Activated naive CD4-positive, alpha-beta T cell treated with anti-CD3 and anti-CD28 coated beads, Interleukin-2, amount 50 U/mL, for 24 hours (primary cell): ENCODE measurements around the gene RGL2.
A peak's percentile ranks its signal among the peaks of the same experiment; 100 is the strongest.
"Not testable (repeated sequence)": the region's sequence is repeated elsewhere in the genome, so short reads cannot be mapped to it uniquely, and the experiment has no call there.

Source experiments
- H3K27ac Mint-ChIP-seq: one replicate; pipeline ENCODE4 v1.8.0; 2021; ENCODE audit warnings: mild to moderate bottlenecking, mixed read lengths
- H3K27me3 Mint-ChIP-seq: one replicate; pipeline ENCODE4 v1.8.0; 2021; ENCODE audit warnings: mixed read lengths
- H3K36me3 Mint-ChIP-seq: one replicate; pipeline ENCODE4 v1.8.0; 2021; ENCODE audit warnings: mixed read lengths
- H3K4me1 Mint-ChIP-seq: one replicate; pipeline ENCODE4 v1.8.0; 2021; ENCODE audit warnings: mixed read lengths
- H3K4me3 Mint-ChIP-seq: one replicate; pipeline ENCODE4 v1.8.0; 2021; ENCODE audit warnings: mild to moderate bottlenecking, mixed read lengths
- H3K9me3 Mint-ChIP-seq: one replicate; pipeline ENCODE4 v1.8.0; 2021; ENCODE audit warnings: mixed read lengths

Gene RGL2

GRCh38 chr6:33288921-33289783 lies 9.6 kb downstream of the RGL2 start, which contains the start of the genes PFDN6 and WDR46:
Gene PFDN6, plus strand, starts transcription at chr6:33289601. Its CDS starts 256 bp downstream, at chr6:33289857.
Gene WDR46, minus strand, starts transcription at chr6:33289239. Its CDS starts 69 bp downstream, at chr6:33289170.
- Mint-ChIP-seq H3K27me3 (no peaks in the 10 kb centered on the region), H3K9me3 (no peaks in the 10 kb centered on the region), H3K36me3 (peaks cover 15% of the 10 kb centered on the region), H3K4me1 (peaks cover 42% of the 10 kb centered on the region), H3K4me3 (peak within 1 kb of the TSS; percentile 97), H3K27ac (peak within 1 kb of the TSS; percentile 95)

GRCh38 chr6:33288141-33288920 lies 10.4 kb downstream of the RGL2 start:
- no peaks in the 10 kb centered on the region for H3K27me3 Mint-ChIP-seq
- peak overlapping the region; percentile 94 for H3K27ac Mint-ChIP-seq
- peaks cover 12% of the 10 kb centered on the region for H3K36me3 Mint-ChIP-seq
- H3K4me1 Mint-ChIP-seq: peaks cover 42% of the 10 kb centered on the region
- H3K9me3 Mint-ChIP-seq: no peaks in the 10 kb centered on the region
- H3K4me3 Mint-ChIP-seq: peak overlapping the region; percentile 97

GRCh38 chr6:33286946-33287914 lies 11.5 kb downstream of the RGL2 start:
- no peaks in the 10 kb centered on the region for H3K9me3 Mint-ChIP-seq
- H3K27me3 Mint-ChIP-seq: no peaks in the 10 kb centered on the region
- H3K4me3 Mint-ChIP-seq: peak overlapping the region; percentile 97
- peaks cover 42% of the 10 kb centered on the region for H3K4me1 Mint-ChIP-seq
- peaks cover 14% of the 10 kb centered on the region for H3K36me3 Mint-ChIP-seq
- H3K27ac Mint-ChIP-seq: peak overlapping the region; percentile 71

GRCh38 chr6:33285214-33285613 lies 13.5 kb downstream of the RGL2 start:
- H3K27ac Mint-ChIP-seq, H3K9me3 Mint-ChIP-seq, H3K27me3 Mint-ChIP-seq, H3K4me3 Mint-ChIP-seq: not testable (repeated sequence)
- Mint-ChIP-seq H3K36me3 (peaks cover 13% of the 10 kb centered on the region), H3K4me1 (peaks cover 30% of the 10 kb centered on the region)

- Mint-ChIP-seq H3K27ac (no peak overlapping the region), H3K9me3 (no peaks in the 10 kb centered on the region), H3K27me3 (no peaks in the 10 kb centered on the region), H3K36me3 (peaks cover 10% of the 10 kb centered on the region), H3K4me3 (no peak overlapping the region), H3K4me1 (peaks cover 22% of the 10 kb centered on the region)
Observed at GRCh38 chr6:33280539-33280938, 18.2 kb downstream of the RGL2 start.

GRCh38 chr6:33279971-33280511 lies 18.7 kb downstream of the RGL2 start:
- H3K4me3 Mint-ChIP-seq: no peak overlapping the region

GRCh38 chr6:33279257-33279695 lies 19.5 kb downstream of the RGL2 start:
- no peaks in the 10 kb centered on the region for H3K9me3 Mint-ChIP-seq
- H3K36me3 Mint-ChIP-seq: peaks cover 21% of the 10 kb centered on the region
- H3K27me3 Mint-ChIP-seq: no peaks in the 10 kb centered on the region
- no peak overlapping the region for H3K27ac Mint-ChIP-seq
- peaks cover 34% of the 10 kb centered on the region for H3K4me1 Mint-ChIP-seq
- H3K4me3 Mint-ChIP-seq: no peak overlapping the region

More at GRCh38 chr6:33279971-33280511, 18.7 kb downstream of the RGL2 start:
- peak overlapping the region; percentile 46 for H3K27ac Mint-ChIP-seq
- peaks cover 27% of the 10 kb centered on the region for H3K4me1 Mint-ChIP-seq
- no peaks in the 10 kb centered on the region for H3K9me3 Mint-ChIP-seq
- no peaks in the 10 kb centered on the region for H3K27me3 Mint-ChIP-seq
- peaks cover 13% of the 10 kb centered on the region for H3K36me3 Mint-ChIP-seq

- H3K4me1 Mint-ChIP-seq: peaks cover 36% of the 10 kb centered on the region
- H3K4me3 Mint-ChIP-seq: peak overlapping the region; percentile 4
Observed at GRCh38 chr6:33278810-33279209, 19.9 kb downstream of the RGL2 start.

GRCh38 chr6:33278392-33278741 lies 20.4 kb downstream of the RGL2 start:
- H3K27ac Mint-ChIP-seq: peak overlapping the region; percentile 35
- no peaks in the 10 kb centered on the region for H3K9me3 Mint-ChIP-seq
- H3K36me3 Mint-ChIP-seq: peaks cover 26% of the 10 kb centered on the region
- peaks cover 36% of the 10 kb centered on the region for H3K4me1 Mint-ChIP-seq
- H3K4me3 Mint-ChIP-seq: peak overlapping the region; percentile 4
- H3K27me3 Mint-ChIP-seq: no peaks in the 10 kb centered on the region

More at GRCh38 chr6:33278810-33279209, 19.9 kb downstream of the RGL2 start:
- peak overlapping the region; percentile 35 for H3K27ac Mint-ChIP-seq
- no peaks in the 10 kb centered on the region for H3K27me3 Mint-ChIP-seq
- peaks cover 23% of the 10 kb centered on the region for H3K36me3 Mint-ChIP-seq
- H3K9me3 Mint-ChIP-seq: no peaks in the 10 kb centered on the region

GRCh38 chr6:33277663-33278391 lies 20.9 kb downstream of the RGL2 start:
- Mint-ChIP-seq H3K27me3 (no peaks in the 10 kb centered on the region), H3K9me3 (no peaks in the 10 kb centered on the region), H3K27ac (peak overlapping the region; percentile 88)

GRCh38 chr6:33276864-33277662 lies 21.7 kb downstream of the RGL2 start, which contains the start of gene B3GALT4:
Gene B3GALT4, plus strand, starts transcription at chr6:33277123. Its CDS starts 297 bp downstream, at chr6:33277420.
- H3K4me1 Mint-ChIP-seq: peaks cover 40% of the 10 kb centered on the region
- H3K36me3 Mint-ChIP-seq: peaks cover 35% of the 10 kb centered on the region
- peak within 1 kb of the TSS; percentile 96 for H3K27ac Mint-ChIP-seq
- peak within 1 kb of the TSS; percentile 96 for H3K4me3 Mint-ChIP-seq
- no peaks in the 10 kb centered on the region for H3K9me3 Mint-ChIP-seq
- no peaks in the 10 kb centered on the region for H3K27me3 Mint-ChIP-seq

More at GRCh38 chr6:33277663-33278391, 20.9 kb downstream of the RGL2 start:
- Mint-ChIP-seq H3K4me3 (peak overlapping the region; percentile 85), H3K36me3 (peaks cover 30% of the 10 kb centered on the region), H3K4me1 (peaks cover 36% of the 10 kb centered on the region)

GRCh38 chr6:33276581-33276863 lies 22.2 kb downstream of the RGL2 start:
- Mint-ChIP-seq H3K27ac (peak overlapping the region; percentile 96), H3K27me3 (no peaks in the 10 kb centered on the region), H3K36me3 (peaks cover 35% of the 10 kb centered on the region), H3K4me3 (peak overlapping the region; percentile 96), H3K9me3 (no peaks in the 10 kb centered on the region), H3K4me1 (peaks cover 40% of the 10 kb centered on the region)

- not testable (repeated sequence) for H3K9me3 Mint-ChIP-seq, H3K27me3 Mint-ChIP-seq
- H3K4me1 Mint-ChIP-seq: peaks cover 40% of the 10 kb centered on the region
- H3K36me3 Mint-ChIP-seq: peaks cover 35% of the 10 kb centered on the region
- peak overlapping the region; percentile 96 for H3K4me3 Mint-ChIP-seq
- peak overlapping the region; percentile 96 for H3K27ac Mint-ChIP-seq
Observed at GRCh38 chr6:33275795-33276580, 22.8 kb downstream of the RGL2 start.
